Mesothelial cell of epicardium (in vitro differentiated cells): Measurements from ENCODE around the gene NUP205. TPM values are rescaled to one million over a fixed set of nuclear protein-coding genes. Genes with fewer than 3 reads are reported as not detected.

Source experiments
- DNase-seq, 2 experiments: peaks; one replicate each; pipeline ENCODE4 v3.0.0; 2021; ENCODE audit warnings: low spot score in 2 of 2; ENCODE audit not compliant: unreplicated experiment in 2 of 2
- H3K27ac Mint-ChIP-seq: 2 replicates; pipeline ENCODE4 v1.8.0; 2021; ENCODE audit warnings: mixed read lengths
- H3K27me3 Mint-ChIP-seq: 2 replicates; pipeline ENCODE4 v1.8.0; 2021; ENCODE audit warnings: low read depth, mixed read lengths
- H3K36me3 Mint-ChIP-seq: 2 replicates; pipeline ENCODE4 v1.8.0; 2021; ENCODE audit warnings: mixed read lengths
- H3K4me1 Mint-ChIP-seq: 2 replicates; pipeline ENCODE4 v1.8.0; 2021; ENCODE audit warnings: mixed read lengths
- H3K4me3 Mint-ChIP-seq: 2 replicates; pipeline ENCODE4 v1.8.0; 2021; ENCODE audit warnings: mild to moderate bottlenecking, moderate library complexity, mixed read lengths
- H3K9me3 Mint-ChIP-seq: 2 replicates; pipeline ENCODE4 v1.8.0; 2021; ENCODE audit warnings: mixed read lengths
- total RNA-seq: library from RNA; stranded (reverse); gene quantifications from 3 replicates; pipeline ENCODE4 v1.2.1, GENCODE V29; 2021
- TF ChIP-seq, protein P1 (sequence below): fragments of 200-600 bp; sonication (generic); IDR thresholded peaks from one replicate; pipeline ENCODE4 v1.5.0; 2021; ENCODE audit warnings: antibody characterized with exemption; ENCODE audit not compliant: unreplicated experiment

The NUP205 gene
- total RNA-seq, 1 donor from 2014 or later: 82.4 TPM

DNA sequence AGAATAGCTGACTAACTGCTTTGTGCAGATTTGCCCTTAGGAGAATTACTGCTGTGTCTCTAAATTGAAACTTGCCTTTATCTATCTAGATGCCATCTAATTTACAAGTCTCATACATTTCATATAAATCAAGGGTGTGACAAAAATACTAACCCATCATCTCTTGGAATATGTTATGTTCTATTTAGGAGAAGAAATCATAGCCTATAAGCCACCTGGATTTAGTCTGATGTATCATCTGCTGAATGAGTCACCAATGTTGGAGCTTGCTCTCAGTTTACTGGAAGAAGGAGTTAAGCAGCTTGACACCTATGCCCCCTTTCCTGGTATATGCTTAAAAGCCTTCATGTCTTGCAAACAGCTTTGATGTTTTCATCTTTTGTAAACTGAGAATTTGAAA is 43.5 kb downstream of the NUP205 start:
- Mint-ChIP-seq H3K9me3 (no peaks in the 10 kb centered on the region), H3K4me1 (peaks cover 6% of the 10 kb centered on the region), H3K27me3 (no peaks in the 10 kb centered on the region), H3K27ac (no peak overlapping the region), H3K4me3 (no peak overlapping the region), H3K36me3 (peaks cover 26% of the 10 kb centered on the region)
- TF ChIP-seq, protein P1, sequence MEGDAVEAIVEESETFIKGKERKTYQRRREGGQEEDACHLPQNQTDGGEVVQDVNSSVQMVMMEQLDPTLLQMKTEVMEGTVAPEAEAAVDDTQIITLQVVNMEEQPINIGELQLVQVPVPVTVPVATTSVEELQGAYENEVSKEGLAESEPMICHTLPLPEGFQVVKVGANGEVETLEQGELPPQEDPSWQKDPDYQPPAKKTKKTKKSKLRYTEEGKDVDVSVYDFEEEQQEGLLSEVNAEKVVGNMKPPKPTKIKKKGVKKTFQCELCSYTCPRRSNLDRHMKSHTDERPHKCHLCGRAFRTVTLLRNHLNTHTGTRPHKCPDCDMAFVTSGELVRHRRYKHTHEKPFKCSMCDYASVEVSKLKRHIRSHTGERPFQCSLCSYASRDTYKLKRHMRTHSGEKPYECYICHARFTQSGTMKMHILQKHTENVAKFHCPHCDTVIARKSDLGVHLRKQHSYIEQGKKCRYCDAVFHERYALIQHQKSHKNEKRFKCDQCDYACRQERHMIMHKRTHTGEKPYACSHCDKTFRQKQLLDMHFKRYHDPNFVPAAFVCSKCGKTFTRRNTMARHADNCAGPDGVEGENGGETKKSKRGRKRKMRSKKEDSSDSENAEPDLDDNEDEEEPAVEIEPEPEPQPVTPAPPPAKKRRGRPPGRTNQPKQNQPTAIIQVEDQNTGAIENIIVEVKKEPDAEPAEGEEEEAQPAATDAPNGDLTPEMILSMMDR: no peak
- DNase-seq: no peak

DNA sequence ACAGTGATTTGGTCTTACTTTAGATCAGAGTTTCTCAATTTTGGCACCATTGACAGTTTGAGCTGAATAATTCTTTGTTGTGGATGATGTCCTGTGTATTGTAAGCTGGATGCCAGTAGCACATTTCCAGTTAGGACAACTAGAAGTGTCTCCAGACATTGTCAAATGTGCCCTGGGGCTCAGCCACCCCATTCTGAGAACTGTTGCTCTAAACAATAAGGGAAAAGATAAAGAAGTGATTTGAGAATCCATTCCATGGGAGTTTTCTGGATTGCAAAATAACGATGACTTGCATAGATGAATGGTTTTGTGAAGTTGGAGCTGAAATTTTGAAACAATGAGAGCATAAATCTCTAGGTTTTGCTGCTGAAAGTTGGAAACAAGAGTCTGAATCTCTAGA is 44.6 kb downstream of the NUP205 start:
- peaks cover 6% of the 10 kb centered on the region for H3K4me1 Mint-ChIP-seq
- H3K36me3 Mint-ChIP-seq: peaks cover 36% of the 10 kb centered on the region
- H3K27ac Mint-ChIP-seq: no peak overlapping the region
- H3K4me3 Mint-ChIP-seq: no peak overlapping the region
- H3K27me3 Mint-ChIP-seq: no peaks in the 10 kb centered on the region
- H3K9me3 Mint-ChIP-seq: no peaks in the 10 kb centered on the region
- TF ChIP-seq, protein P1: no peak
- DNase-seq: no peak

DNA sequence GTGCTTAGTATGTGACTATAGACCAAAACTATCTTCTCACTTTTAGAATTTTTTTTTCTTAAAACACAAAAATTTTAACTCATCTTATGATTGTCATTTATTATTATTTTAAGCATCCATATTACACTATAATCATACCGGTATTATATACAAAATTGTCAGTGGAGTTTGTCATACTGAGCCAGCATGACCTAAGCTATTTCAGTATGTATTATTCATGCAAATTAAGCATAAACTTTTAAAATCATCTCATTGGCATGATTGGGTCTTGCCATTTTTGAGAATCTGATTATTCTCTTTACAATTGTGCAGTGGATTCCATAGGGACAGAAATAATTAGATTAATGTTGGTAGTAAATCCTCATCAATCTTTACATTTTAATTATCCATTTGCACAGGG is 58.4 kb downstream of the NUP205 start:
- Mint-ChIP-seq H3K27me3 (no peaks in the 10 kb centered on the region), H3K4me1 (peaks cover 3% of the 10 kb centered on the region), H3K27ac (no peak overlapping the region), H3K9me3 (no peaks in the 10 kb centered on the region), H3K36me3 (peaks cover 13% of the 10 kb centered on the region), H3K4me3 (no peak overlapping the region)
- TF ChIP-seq, protein P1: no peak
- DNase-seq: no peak

DNA sequence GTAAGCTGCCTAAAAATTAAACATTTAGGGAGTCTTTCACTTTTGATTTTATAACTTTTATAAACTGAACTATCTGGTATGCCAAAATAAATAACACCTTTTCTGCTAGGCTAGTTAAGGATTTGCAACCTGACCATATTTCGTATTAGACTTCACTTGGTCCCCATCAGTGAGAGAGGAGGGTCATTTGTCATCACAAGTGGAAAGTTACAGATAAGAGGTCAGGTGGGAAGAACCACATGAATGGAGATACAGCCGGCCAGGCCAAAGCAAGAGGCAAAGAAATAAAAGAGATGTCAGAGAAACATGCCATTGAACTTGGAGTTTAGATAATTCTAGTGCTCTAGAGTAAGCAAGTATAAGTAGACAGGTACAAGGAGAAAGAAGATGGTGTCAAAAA is 60.1 kb downstream of the NUP205 start:
- Mint-ChIP-seq H3K27me3 (no peaks in the 10 kb centered on the region), H3K36me3 (peaks cover 13% of the 10 kb centered on the region)

DNA sequence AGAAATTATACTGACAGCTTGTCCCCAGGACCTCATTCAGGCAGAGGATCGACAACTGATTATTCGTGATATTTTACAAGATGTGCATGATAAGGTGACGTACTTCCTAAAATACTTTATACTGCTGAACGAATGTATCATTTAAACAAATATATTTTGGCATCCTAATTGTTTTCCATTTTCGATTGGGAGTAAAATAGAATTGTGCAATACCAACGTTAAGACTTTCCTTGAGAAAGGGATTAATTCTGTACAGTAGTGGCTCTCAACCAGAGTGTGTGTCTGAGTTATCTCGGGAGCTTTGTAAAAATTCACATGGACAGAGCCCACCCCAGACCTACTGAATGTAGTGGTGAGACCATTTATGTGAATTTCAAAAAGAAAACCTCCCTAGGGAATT is 60.8 kb downstream of the NUP205 start:
- no peaks in the 10 kb centered on the region for H3K9me3 Mint-ChIP-seq
- TF ChIP-seq, protein P1: no peak
- no peaks in the 10 kb centered on the region for H3K27me3 Mint-ChIP-seq
- peaks cover 5% of the 10 kb centered on the region for H3K4me1 Mint-ChIP-seq
- H3K4me3 Mint-ChIP-seq: no peak overlapping the region
- no peak overlapping the region for H3K27ac Mint-ChIP-seq
- H3K36me3 Mint-ChIP-seq: peaks cover 16% of the 10 kb centered on the region
- no peak for DNase-seq

More for the DNA sequence above, 60.1 kb downstream of the NUP205 start:
- Mint-ChIP-seq H3K27ac (no peak overlapping the region), H3K4me1 (peaks cover 5% of the 10 kb centered on the region), H3K9me3 (no peaks in the 10 kb centered on the region), H3K4me3 (no peak overlapping the region)
- TF ChIP-seq, protein P1: no peak
- no peak for DNase-seq

DNA sequence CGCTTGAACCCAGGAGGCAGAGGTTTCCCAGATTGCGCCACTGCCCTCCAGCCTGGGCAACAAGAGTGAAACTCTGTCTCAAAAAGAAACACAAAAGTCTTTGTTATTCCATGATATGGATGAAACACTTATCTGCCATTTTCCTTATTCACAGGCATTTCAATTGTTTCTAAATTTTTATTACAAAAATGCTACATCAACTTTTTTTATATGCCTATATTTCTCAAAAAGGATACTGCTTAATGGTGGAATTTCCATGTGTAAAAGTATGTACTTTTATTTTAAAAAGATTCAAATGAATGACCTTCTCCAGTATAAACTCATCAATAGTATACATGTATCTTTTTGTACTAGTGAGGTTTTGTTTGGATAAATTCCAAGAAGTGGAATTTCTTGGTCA is 62.7 kb downstream of the NUP205 start:
- H3K4me1 Mint-ChIP-seq: peaks cover 5% of the 10 kb centered on the region
- no peak for DNase-seq
- H3K4me3 Mint-ChIP-seq: no peak overlapping the region
- TF ChIP-seq, protein P1: no peak
- H3K36me3 Mint-ChIP-seq: peaks cover 24% of the 10 kb centered on the region
- H3K27ac Mint-ChIP-seq: no peak overlapping the region
- H3K9me3 Mint-ChIP-seq: no peaks in the 10 kb centered on the region
- no peaks in the 10 kb centered on the region for H3K27me3 Mint-ChIP-seq
